ENCODE measurements around the gene PPP1R14D. TPM values are rescaled to one million over a fixed set of nuclear protein-coding genes. Genes with fewer than 3 reads are reported as not detected.

PPP1R14D gene
- total and polyA plus RNA-seq, 7 donors = not detected

DNA sequence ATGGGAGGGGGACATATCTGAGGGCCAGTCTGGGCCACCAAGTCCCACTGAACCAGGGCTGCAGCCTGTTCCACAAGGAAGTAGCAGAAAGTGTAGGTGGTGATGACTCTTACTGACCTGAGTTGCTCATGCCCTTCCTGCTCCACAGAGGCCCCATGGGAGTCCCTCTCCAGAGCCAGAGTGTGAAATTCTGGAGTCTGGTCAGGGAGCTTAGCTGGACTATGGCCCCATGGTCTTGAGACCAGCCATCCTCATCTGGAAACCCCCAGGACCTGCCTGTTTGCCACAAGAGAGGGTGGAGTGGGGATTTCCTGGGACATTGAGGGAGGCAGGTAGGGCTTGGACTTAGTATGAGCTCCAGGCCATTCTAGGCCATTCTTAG lies 18.3 kb upstream of the PPP1R14D start:
- Histone ChIP-seq H3K9me3 (no peaks in the 10 kb centered on the region), H3K4me3 (no peak overlapping the region), H3K36me3 (ENCODE audit: insufficient read depth in 1 of 2, low read depth in 1 of 2) (no peaks in the 10 kb centered on the region), H3K4me1 (peaks cover 8% of the 10 kb centered on the region), H3K27ac (no peak overlapping the region), H3K27me3 (ENCODE audit: insufficient read depth in 3 of 3, low read length in 2 of 3) (peaks cover 0 to 51% (median 21%) of the 10 kb centered on the region in 3 donors)
- no peak for TF ChIP-seq CTCF (IDR thresholded peaks at IDR 0.05)
- intact Hi-C loops (cut with DNase I) = loop anchor here (10.0 kb wide), 1 partner anchor 62 kb away; no protein-coding TSS in a partner anchor
- DNase-seq (no peak), ATAC-seq (no peak)

DNA sequence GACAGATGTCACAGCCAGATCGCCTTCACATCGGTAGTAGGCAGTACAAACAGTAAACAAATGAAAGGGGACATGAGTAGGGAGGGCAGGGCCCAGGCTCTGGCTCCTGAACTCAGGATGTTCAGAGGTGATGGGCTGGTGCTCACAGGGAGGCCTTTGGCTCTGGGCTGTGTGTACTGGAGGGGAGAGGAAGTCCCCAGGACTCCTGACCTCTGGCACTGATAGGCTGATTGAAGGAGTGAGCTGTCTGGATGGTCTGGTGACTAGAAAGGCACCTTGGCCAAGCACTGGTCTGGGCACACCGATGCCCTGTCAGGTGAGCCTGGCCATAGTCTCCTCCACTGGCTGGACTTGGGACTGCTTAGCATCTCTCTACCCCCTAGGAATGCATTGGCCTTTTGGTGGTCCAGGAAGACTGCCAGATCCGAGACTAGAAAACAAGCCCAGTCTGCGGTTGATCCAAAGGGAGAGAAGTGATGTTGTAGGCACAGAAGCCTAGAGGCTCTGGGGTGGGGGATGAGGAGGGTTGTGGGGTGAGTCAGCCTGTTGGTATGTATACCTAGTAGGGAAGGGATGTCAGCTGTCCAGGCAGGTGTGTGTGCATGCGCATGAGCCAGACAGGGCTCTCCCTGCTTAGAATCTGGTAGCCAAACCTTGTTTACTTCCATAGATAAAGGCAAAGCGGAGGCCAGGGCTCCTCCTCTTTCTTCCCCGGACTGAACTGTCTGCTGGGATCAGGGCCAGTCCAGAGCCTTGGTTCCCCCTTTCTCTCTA lies 17.2 kb upstream of the PPP1R14D start:
- Histone ChIP-seq H3K27ac (no peak overlapping the region), H3K9me3 (no peaks in the 10 kb centered on the region), H3K27me3 (ENCODE audit: insufficient read depth in 3 of 3, low read length in 2 of 3) (peaks cover 0 to 51% (median 22%) of the 10 kb centered on the region in 3 donors), H3K36me3 (ENCODE audit: insufficient read depth in 1 of 2, low read depth in 1 of 2) (no peaks in the 10 kb centered on the region), H3K4me3 (no peak overlapping the region), H3K4me1 (peaks cover 8% of the 10 kb centered on the region)
- intact Hi-C loops (cut with DNase I) = loop anchor here (10.0 kb wide), 1 partner anchor 61 kb away; no protein-coding TSS in a partner anchor
- TF ChIP-seq CTCF (IDR thresholded peaks at IDR 0.05) = no peak
- DNase-seq = no peak
- ATAC-seq = peak in 1 of 4 donors; percentile 41
- 82 to 89% (median 88%) methylated on average over 8 of the region's 8 CpGs for WGBS, 3 donors

GRCh38 chr15:40845036-40845435 lies 16.5 kb upstream of the PPP1R14D start:
- intact Hi-C loops (cut with DNase I) = loop anchor here (10.0 kb wide), 1 partner anchor 60 kb away; no protein-coding TSS in a partner anchor
- H3K27ac ChIP-seq = no peak overlapping the region
- ATAC-seq = no peak
- peaks cover 0 to 51% (median 22%) of the 10 kb centered on the region in 3 donors for H3K27me3 ChIP-seq (ENCODE audit: insufficient read depth in 3 of 3, low read length in 2 of 3)
- DNase-seq = no peak
- H3K4me3 ChIP-seq = peak overlapping the region; percentile 58
- peaks cover 8% of the 10 kb centered on the region for H3K4me1 ChIP-seq
- no peaks in the 10 kb centered on the region for H3K9me3 ChIP-seq
- 50 to 59% (median 55%) methylated on average over 10 to 12 of the region's 12 CpGs for WGBS, 3 donors
- H3K36me3 ChIP-seq (ENCODE audit: insufficient read depth in 1 of 2, low read depth in 1 of 2) = no peaks in the 10 kb centered on the region
- TF ChIP-seq CTCF (IDR thresholded peaks at IDR 0.05) = no peak

DNA sequence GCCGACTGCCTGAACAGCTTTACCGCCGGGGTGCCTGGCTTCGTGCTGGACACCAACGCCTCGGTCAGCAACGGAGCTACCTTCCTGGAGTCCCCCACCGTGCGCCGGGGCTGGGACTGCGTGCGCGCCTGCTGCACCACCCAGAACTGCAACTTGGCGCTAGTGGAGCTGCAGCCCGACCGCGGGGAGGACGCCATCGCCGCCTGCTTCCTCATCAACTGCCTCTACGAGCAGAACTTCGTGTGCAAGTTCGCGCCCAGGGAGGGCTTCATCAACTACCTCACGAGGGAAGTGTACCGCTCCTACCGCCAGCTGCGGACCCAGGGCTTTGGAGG lies 16.2 kb upstream of the PPP1R14D start:
- no peaks in the 10 kb centered on the region for H3K9me3 ChIP-seq
- intact Hi-C loops (cut with DNase I) = loop anchor here (10.0 kb wide), 1 partner anchor 60 kb away; no protein-coding TSS in a partner anchor
- no peaks in the 10 kb centered on the region for H3K36me3 ChIP-seq (ENCODE audit: insufficient read depth in 1 of 2, low read depth in 1 of 2)
- 1 to 2% (median 2%) methylated on average over 27 to 28 of the region's 28 CpGs for WGBS, 3 donors
- H3K27ac ChIP-seq = no peak overlapping the region
- H3K27me3 ChIP-seq (ENCODE audit: insufficient read depth in 3 of 3, low read length in 2 of 3) = peaks cover 0 to 51% (median 22%) of the 10 kb centered on the region in 3 donors
- peaks cover 8% of the 10 kb centered on the region for H3K4me1 ChIP-seq
- TF ChIP-seq CTCF (IDR thresholded peaks at IDR 0.05) = no peak
- ATAC-seq = peak in 2 of 4 donors; percentile 19 to 21
- H3K4me3 ChIP-seq = peak overlapping the region; percentile 58
- peak; percentile 29 to 54 for DNase-seq

Data from psoas muscle (tissue), 8 donors.